ENCODE data around the gene ZNF445. TPM values are rescaled to one million over a fixed set of nuclear protein-coding genes. Genes with fewer than 3 reads are reported as not detected.

Gene ZNF445
- total and polyA plus RNA-seq, 10 donors: 1.2 to 29.0 (median 16.9) TPM

- Histone ChIP-seq H3K27ac (no peak overlapping the region), H3K36me3 (peaks cover 0 to 55% (median 2%) of the 10 kb centered on the region in 6 donors), H3K4me1 (no peaks in the 10 kb centered on the region), H3K9me3 (peaks cover 0 to 4% (median 0%) of the 10 kb centered on the region in 8 donors), H3K4me3 (no peak overlapping the region), H3K27me3 (replicated peaks in 1 of 7) (no peaks in the 10 kb centered on the region)
- no peak for DNase-seq
- intact Hi-C loops (cut with DNase I; ENCODE audit: low total_unique reads): no loop called here
- TF ChIP-seq POLR2A (IDR thresholded peaks at IDR 0.05): no peak
- TF ChIP-seq, protein P1, sequence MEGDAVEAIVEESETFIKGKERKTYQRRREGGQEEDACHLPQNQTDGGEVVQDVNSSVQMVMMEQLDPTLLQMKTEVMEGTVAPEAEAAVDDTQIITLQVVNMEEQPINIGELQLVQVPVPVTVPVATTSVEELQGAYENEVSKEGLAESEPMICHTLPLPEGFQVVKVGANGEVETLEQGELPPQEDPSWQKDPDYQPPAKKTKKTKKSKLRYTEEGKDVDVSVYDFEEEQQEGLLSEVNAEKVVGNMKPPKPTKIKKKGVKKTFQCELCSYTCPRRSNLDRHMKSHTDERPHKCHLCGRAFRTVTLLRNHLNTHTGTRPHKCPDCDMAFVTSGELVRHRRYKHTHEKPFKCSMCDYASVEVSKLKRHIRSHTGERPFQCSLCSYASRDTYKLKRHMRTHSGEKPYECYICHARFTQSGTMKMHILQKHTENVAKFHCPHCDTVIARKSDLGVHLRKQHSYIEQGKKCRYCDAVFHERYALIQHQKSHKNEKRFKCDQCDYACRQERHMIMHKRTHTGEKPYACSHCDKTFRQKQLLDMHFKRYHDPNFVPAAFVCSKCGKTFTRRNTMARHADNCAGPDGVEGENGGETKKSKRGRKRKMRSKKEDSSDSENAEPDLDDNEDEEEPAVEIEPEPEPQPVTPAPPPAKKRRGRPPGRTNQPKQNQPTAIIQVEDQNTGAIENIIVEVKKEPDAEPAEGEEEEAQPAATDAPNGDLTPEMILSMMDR (IDR thresholded peaks at IDR 0.05 in 8 of 11, conservative IDR thresholded peaks at IDR 0.05 in 3 of 11): no peak
- no peak for TF ChIP-seq POLR2AphosphoS5 (IDR thresholded peaks at IDR 0.05)
- 92 to 96% (median 95%) methylated on average over 9 of the region's 9 CpGs for WGBS, 5 donors
Observed at GRCh38 chr3:44396200-44397171, 81.0 kb downstream of the ZNF445 start.

- intact Hi-C loops (cut with DNase I; ENCODE audit: low total_unique reads): no loop called here
- peaks cover 0 to 48% (median 0%) of the 10 kb centered on the region in 6 donors for H3K36me3 ChIP-seq
- no peaks in the 10 kb centered on the region for H3K27me3 ChIP-seq (replicated peaks in 1 of 7)
- WGBS, 5 donors: 86 to 96% (median 95%) methylated on average over 9 of the region's 9 CpGs
- TF ChIP-seq, protein P1 (IDR thresholded peaks at IDR 0.05 in 8 of 11, conservative IDR thresholded peaks at IDR 0.05 in 3 of 11): no peak
- peaks cover 0 to 4% (median 0%) of the 10 kb centered on the region in 8 donors for H3K9me3 ChIP-seq
- no peak for DNase-seq
- no peak overlapping the region for H3K4me3 ChIP-seq
- H3K4me1 ChIP-seq: no peaks in the 10 kb centered on the region
- no peak overlapping the region for H3K27ac ChIP-seq
Observed at GRCh38 chr3:44395714-44396113, 81.8 kb downstream of the ZNF445 start.

DNA sequence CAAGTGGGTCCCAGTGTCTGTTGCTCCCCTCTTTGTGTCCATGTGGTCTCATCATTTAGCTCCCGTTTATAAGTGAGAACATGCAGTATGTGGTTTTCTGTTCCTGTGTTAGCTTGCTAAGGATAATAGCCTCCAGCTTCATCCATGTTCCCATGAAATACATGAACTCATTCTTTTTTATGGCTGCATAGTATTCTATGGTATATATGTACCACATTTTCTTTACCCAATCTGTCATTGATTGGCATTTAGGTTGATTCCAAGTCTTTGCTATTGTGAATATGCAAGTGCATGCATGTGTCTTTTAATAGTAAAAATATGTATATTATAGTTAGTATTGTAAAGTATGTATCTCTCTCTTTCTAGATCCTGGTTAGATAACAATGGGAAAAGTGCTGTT is 85.0 kb downstream of the ZNF445 start:
- peaks cover 0 to 5% (median 2%) of the 10 kb centered on the region in 8 donors for H3K9me3 ChIP-seq
- 90 to 100% (median 95%) methylated on average over 1 of the region's 1 CpG for whole genome bisulfite sequencing, 5 donors
- no peak overlapping the region for H3K27ac ChIP-seq
- intact Hi-C loops (cut with DNase I; ENCODE audit: low total_unique reads): no loop called here
- H3K4me1 ChIP-seq: no peaks in the 10 kb centered on the region
- no peak overlapping the region for H3K4me3 ChIP-seq
- no peak for DNase-seq
- H3K27me3 ChIP-seq (replicated peaks in 1 of 7): no peaks in the 10 kb centered on the region
- TF ChIP-seq, protein P1 (IDR thresholded peaks at IDR 0.05 in 8 of 11, conservative IDR thresholded peaks at IDR 0.05 in 3 of 11): no peak
- peaks cover 0 to 41% (median 0%) of the 10 kb centered on the region in 6 donors for H3K36me3 ChIP-seq

DNA sequence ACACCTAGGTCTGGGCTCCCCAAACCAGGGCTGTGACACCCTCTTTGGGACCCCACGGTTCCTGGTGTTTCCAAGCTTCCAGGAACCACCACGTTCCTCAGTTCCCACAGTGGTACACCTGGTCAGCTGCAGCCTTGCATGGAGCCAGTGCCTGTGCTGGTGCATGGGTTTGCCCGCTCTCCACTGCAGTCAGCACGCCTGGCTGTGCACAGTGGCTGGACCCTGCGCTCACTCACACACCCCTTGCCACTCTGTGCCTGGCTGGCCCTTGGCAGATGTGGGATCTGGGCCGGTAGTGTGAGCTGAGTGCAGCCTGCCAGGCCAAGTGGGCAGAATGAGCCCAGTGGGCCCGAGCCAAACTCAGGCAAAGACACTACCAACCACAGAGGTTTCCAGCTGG is 90.1 kb downstream of the ZNF445 start:
- Histone ChIP-seq H3K9me3 (peaks cover 0 to 30% (median 17%) of the 10 kb centered on the region in 8 donors), H3K27me3 (replicated peaks in 1 of 7) (no peaks in the 10 kb centered on the region), H3K27ac (no peak overlapping the region), H3K36me3 (peaks cover 0 to 18% (median 2%) of the 10 kb centered on the region in 6 donors), H3K4me3 (no peak overlapping the region), H3K4me1 (no peaks in the 10 kb centered on the region)
- intact Hi-C loops (cut with DNase I; ENCODE audit: low total_unique reads): no loop called here
- WGBS, 5 donors: 90 to 95% (median 94%) methylated on average over 2 to 7 of the region's 7 CpGs
- DNase-seq: no peak
- TF ChIP-seq POLR2AphosphoS5 (IDR thresholded peaks at IDR 0.05) (peak in 1 of 3 donors; percentile 33), POLR2A (IDR thresholded peaks at IDR 0.05) (no peak)
- TF ChIP-seq, protein P1 (IDR thresholded peaks at IDR 0.05 in 8 of 11, conservative IDR thresholded peaks at IDR 0.05 in 3 of 11): no peak
